ENCODE measurements around the gene PCDHA1.

GRCh38 chr5:141003031-141003430 is 217.1 kb downstream of the PCDHA1 start:
- TF ChIP-seq POLR2A (IDR thresholded peaks at IDR 0.05; ENCODE audit: low read depth) = no peak
- no peak for TF ChIP-seq CTCF (IDR thresholded peaks at IDR 0.05)
